ENCODE data around the gene S100A7A.
A peak's percentile ranks its signal among the peaks of the same experiment; 100 is the strongest.
"Not testable (repeated sequence)": the region's sequence is repeated elsewhere in the genome, so short reads cannot be mapped to it uniquely, and the experiment has no call there.

S100A7A gene

DNA sequence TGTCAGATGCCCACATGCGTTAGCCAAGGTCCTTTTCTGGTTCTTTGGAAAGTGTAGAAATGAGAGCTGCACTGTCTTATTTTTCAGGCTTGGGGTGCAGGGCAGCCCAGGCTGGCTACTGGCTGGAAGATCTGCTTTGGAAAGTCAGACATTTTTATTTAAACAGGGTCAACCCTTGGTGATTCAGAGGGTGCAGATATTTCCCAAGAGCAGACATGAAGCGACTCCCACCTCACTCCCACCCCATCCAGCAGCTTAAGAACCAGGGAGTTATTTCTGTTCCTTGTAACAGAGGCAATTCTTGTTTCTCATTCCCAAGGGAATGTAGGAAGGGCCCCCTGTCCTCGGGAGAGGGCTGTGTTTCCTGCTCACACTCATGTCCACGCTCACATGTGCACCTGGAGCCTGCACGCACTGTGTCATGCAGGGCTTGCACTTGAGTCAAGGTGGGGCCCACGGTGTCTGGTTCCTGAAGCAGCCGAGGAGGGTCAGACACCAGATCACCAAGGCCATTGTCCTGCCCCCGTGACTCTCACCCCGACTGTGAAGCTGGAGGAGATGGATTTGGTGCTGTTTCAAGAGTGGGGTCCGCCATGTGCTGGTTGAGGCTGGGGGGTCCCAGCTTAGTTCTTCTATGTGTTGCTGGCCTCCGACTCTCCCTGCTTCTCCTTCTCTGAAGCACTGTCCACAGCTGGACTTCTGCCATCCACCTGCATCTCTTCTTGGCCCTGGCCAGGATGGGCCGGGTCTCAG lies 992 bp downstream of the S100A7A start:
- Mint-ChIP-seq H3K27me3 (ENCODE audit: low read depth, poor library complexity) (peaks cover 19% of the 10 kb centered on the region), H3K27ac (no peak overlapping the region), H3K4me3 (no peak overlapping the region), H3K9me3 (peaks cover 6% of the 10 kb centered on the region), H3K36me3 (ENCODE audit: low read depth) (no peaks in the 10 kb centered on the region), H3K4me1 (no peaks in the 10 kb centered on the region)
- DNase-seq, result no peak
- TF ChIP-seq, protein P1, sequence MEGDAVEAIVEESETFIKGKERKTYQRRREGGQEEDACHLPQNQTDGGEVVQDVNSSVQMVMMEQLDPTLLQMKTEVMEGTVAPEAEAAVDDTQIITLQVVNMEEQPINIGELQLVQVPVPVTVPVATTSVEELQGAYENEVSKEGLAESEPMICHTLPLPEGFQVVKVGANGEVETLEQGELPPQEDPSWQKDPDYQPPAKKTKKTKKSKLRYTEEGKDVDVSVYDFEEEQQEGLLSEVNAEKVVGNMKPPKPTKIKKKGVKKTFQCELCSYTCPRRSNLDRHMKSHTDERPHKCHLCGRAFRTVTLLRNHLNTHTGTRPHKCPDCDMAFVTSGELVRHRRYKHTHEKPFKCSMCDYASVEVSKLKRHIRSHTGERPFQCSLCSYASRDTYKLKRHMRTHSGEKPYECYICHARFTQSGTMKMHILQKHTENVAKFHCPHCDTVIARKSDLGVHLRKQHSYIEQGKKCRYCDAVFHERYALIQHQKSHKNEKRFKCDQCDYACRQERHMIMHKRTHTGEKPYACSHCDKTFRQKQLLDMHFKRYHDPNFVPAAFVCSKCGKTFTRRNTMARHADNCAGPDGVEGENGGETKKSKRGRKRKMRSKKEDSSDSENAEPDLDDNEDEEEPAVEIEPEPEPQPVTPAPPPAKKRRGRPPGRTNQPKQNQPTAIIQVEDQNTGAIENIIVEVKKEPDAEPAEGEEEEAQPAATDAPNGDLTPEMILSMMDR (IDR thresholded peaks at IDR 0.05), result no peak

DNA sequence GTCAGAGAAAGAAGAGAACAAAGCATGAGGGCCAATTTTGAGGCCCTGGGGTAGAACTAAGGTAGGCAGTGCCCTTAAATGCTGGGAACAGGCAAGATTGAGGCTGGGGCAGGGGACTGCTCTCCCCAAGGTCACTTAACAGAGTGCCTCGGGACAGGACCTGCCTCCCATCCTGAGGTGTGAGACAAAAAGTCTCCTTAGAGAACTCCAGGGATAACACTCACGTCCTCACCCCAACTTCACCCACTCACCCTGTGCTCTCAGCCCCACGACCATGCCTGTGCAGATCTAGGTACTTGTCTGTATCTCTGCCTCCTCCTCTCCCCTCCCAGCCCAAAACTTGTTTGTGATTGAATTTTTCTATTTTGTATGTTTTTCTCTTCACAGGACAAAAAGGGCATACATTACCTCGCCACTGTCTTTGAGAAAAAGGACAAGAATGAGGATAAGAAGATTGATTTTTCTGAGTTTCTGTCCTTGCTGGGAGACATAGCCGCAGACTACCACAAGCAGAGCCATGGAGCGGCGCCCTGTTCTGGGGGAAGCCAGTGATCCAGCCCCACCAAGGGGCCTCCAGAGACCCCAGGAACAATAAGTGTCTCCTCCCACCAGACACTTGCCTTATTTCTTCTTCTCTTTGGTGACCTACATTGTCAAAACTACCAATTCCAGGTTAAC lies 2.6 kb downstream of the S100A7A start:
- H3K9me3 Mint-ChIP-seq; H3K4me3 Mint-ChIP-seq; H3K36me3 Mint-ChIP-seq (ENCODE audit: low read depth); H3K27ac Mint-ChIP-seq; DNase-seq; H3K4me1 Mint-ChIP-seq: not testable (repeated sequence)
- peaks cover 19% of the 10 kb centered on the region for H3K27me3 Mint-ChIP-seq (ENCODE audit: low read depth, poor library complexity)

DNA sequence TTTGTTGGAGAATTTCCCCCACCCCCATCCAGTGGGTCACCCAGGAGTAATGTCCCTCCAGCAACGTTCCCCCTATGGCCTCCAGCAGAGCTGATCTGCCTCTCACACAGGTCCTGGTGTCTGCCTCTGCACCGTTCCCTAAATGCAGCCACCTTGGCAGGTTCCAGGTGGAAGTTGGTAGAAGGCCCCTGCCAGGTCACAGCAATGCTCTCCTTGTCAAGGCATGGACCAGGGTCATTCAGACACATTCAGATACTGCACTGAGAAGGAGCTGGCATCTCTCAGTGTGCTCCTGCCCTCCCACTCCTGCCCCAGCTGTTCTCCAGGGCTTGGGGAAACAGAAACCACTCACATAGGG lies 3.1 kb downstream of the S100A7A start:
- H3K4me1 Mint-ChIP-seq; H3K36me3 Mint-ChIP-seq (ENCODE audit: low read depth); H3K4me3 Mint-ChIP-seq; H3K27ac Mint-ChIP-seq; H3K9me3 Mint-ChIP-seq; DNase-seq: not testable (repeated sequence)
- H3K27me3 Mint-ChIP-seq (ENCODE audit: low read depth, poor library complexity), result peaks cover 19% of the 10 kb centered on the region

DNA sequence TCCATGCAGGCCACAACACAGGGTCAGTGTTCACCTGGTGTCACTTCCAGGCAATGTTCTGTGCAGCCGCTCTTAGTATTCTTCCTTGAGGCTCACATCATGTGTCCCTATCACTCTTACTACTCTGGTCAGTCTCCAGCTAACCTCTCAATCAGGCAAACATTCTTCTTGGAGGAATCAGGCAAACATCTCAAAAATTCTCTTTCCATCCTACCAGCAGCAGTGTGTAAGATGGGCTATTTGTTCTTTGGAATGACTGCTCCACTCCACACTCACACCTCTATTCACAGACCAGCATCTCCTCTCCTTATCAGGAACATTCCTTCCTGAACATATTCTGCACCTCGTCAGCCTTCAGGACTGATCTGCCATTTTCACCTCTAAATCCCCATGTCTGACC lies 4.0 kb downstream of the S100A7A start:
- no peaks in the 10 kb centered on the region for H3K4me1 Mint-ChIP-seq
- peaks cover 23% of the 10 kb centered on the region for H3K27me3 Mint-ChIP-seq (ENCODE audit: low read depth, poor library complexity)
- no peak for DNase-seq
- no peak overlapping the region for H3K27ac Mint-ChIP-seq
- no peaks in the 10 kb centered on the region for H3K36me3 Mint-ChIP-seq (ENCODE audit: low read depth)
- TF ChIP-seq, protein P1 (IDR thresholded peaks at IDR 0.05), result no peak
- H3K4me3 Mint-ChIP-seq, result no peak overlapping the region
- no peaks in the 10 kb centered on the region for H3K9me3 Mint-ChIP-seq

DNA sequence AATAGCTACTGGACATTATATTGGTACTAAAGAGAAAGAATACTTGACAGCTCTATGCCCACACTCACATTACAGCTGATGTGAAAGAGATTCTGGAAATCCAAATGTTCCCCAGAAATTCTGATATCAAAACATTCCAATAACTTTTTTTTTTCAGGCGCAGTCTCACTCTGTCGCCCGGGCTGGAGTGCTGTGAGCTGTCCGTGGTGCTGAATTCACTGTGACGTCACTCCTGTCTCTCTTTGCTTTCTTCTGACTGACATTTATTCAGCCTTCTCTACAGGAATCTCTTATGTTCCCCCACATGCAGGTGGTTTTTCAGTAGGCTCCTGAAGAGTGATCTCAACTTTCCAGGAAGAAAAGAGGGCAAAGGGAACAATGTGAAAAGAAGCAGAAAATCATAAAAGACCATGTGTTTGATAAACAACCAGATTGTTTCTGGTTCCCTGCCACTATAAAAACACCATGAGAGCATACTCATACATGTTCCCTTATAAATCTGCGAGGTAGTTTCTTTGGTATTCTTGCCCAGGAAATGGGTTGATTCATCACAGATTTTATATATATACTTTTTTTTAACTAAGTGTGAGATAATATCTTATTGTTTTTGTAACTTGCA lies 6.2 kb downstream of the S100A7A start:
- H3K27me3 Mint-ChIP-seq (ENCODE audit: low read depth, poor library complexity), result peaks cover 19% of the 10 kb centered on the region
- no peak overlapping the region for H3K27ac Mint-ChIP-seq
- DNase-seq, result peak; percentile 94
- no peaks in the 10 kb centered on the region for H3K9me3 Mint-ChIP-seq
- no peak overlapping the region for H3K4me3 Mint-ChIP-seq
- H3K36me3 Mint-ChIP-seq (ENCODE audit: low read depth), result no peaks in the 10 kb centered on the region
- no peaks in the 10 kb centered on the region for H3K4me1 Mint-ChIP-seq
- TF ChIP-seq, protein P1 (IDR thresholded peaks at IDR 0.05), result no peak

DNA sequence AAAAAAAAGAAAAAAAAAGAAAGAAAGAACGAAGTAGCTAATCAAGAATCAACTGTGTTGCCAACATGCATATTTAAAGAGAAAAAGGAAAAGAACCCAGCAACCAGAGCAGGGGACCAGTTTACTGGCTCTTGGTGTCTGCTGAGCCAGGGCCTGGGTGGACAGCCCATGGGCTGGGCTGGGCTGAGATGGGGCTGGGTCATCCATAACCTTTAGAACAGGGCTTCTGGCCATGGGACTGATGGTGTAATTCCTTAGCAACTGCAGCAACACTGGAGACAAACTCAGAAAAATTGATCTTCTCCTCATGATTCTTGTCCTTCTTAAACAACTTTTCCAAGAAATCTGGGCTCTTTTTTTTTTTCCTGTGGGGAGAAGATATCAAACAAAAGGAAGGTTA lies 10.5 kb downstream of the S100A7A start:
- no peak for DNase-seq
- Mint-ChIP-seq H3K9me3 (peaks cover 5% of the 10 kb centered on the region), H3K36me3 (ENCODE audit: low read depth) (no peaks in the 10 kb centered on the region), H3K27ac (no peak overlapping the region), H3K27me3 (ENCODE audit: low read depth, poor library complexity) (peaks cover 8% of the 10 kb centered on the region), H3K4me3 (no peak overlapping the region), H3K4me1 (no peaks in the 10 kb centered on the region)
- TF ChIP-seq, protein P1 (IDR thresholded peaks at IDR 0.05), result no peak

Data from nephron progenitor cell (in vitro differentiated cells).